GM19372 (cell line): ENCODE data around the gene HBM.
"Not testable (repeated sequence)": the region's sequence is repeated elsewhere in the genome, so short reads cannot be mapped to it uniquely, and the experiment has no call there.

ENCODE experiments used
- ATAC-seq: cut with Tn5 transposase; IDR thresholded peaks from one replicate; pipeline ENCODE4 v1.9.1; 2021; ENCODE audit warnings: mild to moderate bottlenecking, low read depth, moderate library complexity; ENCODE audit not compliant: unreplicated experiment

Gene HBM

GRCh38 chr16:144797-145252 is 21.0 kb upstream of the HBM start:
- no peak for ATAC-seq

- no peak for ATAC-seq
Observed at GRCh38 chr16:146646-147045, 19.1 kb upstream of the HBM start.

- no peak for ATAC-seq
Observed at GRCh38 chr16:149024-149660, 16.6 kb upstream of the HBM start.

GRCh38 chr16:152141-153128 is 13.3 kb upstream of the HBM start, which contains the start of gene HBZ:
HBZ (plus strand) TSS chr16:152644; CDS start chr16:152910, 266 bp downstream.
- ATAC-seq, result no peak

- ATAC-seq, result not testable (repeated sequence)
Observed at GRCh38 chr16:153129-153521, 12.7 kb upstream of the HBM start.

- not testable (repeated sequence) for ATAC-seq
Observed at GRCh38 chr16:153550-154216, 12.1 kb upstream of the HBM start.

GRCh38 chr16:154217-155030 is 11.4 kb upstream of the HBM start:
- ATAC-seq, result no peak

GRCh38 chr16:155031-155398 is 10.8 kb upstream of the HBM start:
- ATAC-seq, result no peak

GRCh38 chr16:159136-159849 is 6.5 kb upstream of the HBM start:
- ATAC-seq, result no peak

- ATAC-seq, result not testable (repeated sequence)
Observed at GRCh38 chr16:160242-160641, 5.5 kb upstream of the HBM start.

- no peak for ATAC-seq
Observed at GRCh38 chr16:160691-161190, 5.0 kb upstream of the HBM start.

- ATAC-seq, result no peak
Observed at GRCh38 chr16:162271-162991, 3.3 kb upstream of the HBM start.

- not testable (repeated sequence) for ATAC-seq
Observed at GRCh38 chr16:163139-163538, 2.6 kb upstream of the HBM start.

GRCh38 chr16:163696-164095 is 2.1 kb upstream of the HBM start:
- ATAC-seq, result not testable (repeated sequence)

GRCh38 chr16:164134-164823 is 1.5 kb upstream of the HBM start:
- not testable (repeated sequence) for ATAC-seq

GRCh38 chr16:164827-165538 is 795 bp upstream of the HBM start:
- ATAC-seq, result no peak

GRCh38 chr16:166375-167121 is 770 bp downstream of the HBM start:
- ATAC-seq, result no peak
